Activated CD4-positive, alpha-beta T cell treated with anti-CD3 and anti-CD28 coated beads, Interleukin-2, amount 50 U/mL, for 48 hours (primary cell): Measurements from ENCODE around the gene HSD11B1L.
A peak's percentile ranks its signal among the peaks of the same experiment; 100 is the strongest.

Source experiments
- DNase-seq, 2 experiments: peaks; one replicate each; pipeline ENCODE4 v3.0.0-alpha.2; 2020

Gene HSD11B1L, protein sequence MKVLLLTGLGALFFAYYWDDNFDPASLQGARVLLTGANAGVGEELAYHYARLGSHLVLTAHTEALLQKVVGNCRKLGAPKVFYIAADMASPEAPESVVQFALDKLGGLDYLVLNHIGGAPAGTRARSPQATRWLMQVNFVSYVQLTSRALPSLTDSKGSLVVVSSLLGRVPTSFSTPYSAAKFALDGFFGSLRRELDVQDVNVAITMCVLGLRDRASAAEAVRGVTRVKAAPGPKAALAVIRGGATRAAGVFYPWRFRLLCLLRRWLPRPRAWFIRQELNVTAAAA

DNA sequence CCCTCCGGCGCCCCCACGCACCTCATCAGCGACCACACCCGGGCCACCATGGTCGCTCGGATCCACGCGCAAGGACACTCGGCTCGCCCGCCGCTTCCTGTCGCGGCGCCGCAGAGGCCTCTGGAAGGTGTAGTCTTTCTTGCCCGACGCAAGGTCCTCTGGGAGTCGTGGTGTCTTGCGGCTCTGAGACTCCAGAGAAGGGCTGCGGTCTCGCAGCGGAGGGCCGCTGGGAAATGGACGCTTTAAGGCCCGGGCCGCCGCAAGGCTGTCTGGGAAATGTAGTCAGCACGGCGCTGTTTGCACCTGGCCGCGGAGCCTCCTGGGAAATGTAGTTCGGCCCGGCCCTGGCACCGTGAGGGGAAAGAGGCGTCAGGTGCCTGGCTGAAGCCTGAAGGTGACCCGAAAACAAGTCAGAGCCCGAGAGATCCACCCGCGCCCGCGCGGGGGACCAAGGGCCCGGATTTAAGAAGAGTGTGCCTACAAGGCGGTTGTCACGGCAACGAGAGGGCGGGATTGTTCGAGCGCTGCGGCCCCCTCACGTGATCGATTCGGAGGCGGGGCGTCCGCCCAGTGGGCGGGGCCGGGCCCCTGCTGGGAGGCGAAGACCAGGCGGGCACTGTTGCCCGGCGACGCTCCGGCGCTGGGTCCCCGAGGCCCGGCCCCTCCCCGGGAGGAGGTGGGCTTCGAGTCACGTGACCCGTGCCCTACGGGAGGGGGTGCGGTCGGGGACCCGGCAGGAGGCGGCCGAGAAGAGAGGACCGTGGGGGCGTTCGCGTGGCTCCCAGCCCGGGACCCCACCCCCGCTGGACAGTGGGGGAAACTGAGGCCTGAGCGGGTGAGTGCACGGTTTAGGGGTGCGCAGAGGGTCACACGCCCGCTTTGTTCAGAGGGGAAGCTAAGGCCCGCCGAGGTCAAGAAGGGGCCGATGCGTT, at the start of gene HSD11B1L, which contains the start of gene MICOS13:
TSS of gene HSD11B1L (plus strand) at position 591 of the 932 bp plus-strand sequence. CDS start 3,806 bp downstream, outside the sequence.
TSS of gene MICOS13 (minus strand) at position 80 of the 932 bp plus-strand sequence. CDS start at position 50, 30 bp downstream.
- DNase-seq, result peak; percentile 96 to 98

- no peak for DNase-seq
These were observed 49.1 kb upstream of the HSD11B1L start for GRCh38 chr19:5631567-5632240.

DNA sequence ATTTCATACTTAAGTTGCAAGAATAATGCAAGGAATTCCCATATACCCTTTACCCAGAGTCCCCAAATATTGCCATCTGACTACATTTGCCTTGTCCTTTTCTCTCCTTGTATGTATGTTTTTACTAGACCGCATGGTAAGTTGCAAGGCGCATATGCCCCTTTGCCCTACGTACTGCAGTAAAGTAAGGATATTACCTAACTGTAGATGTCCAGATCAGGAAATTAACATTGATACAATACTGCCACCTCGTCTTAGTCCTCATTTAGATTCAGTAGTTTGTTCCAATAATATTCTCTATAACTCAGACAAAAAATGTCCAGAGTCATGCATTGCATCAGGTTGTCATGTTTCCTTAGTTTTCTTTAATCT, 48.6 kb upstream of the HSD11B1L start:
- DNase-seq, result no peak

DNA sequence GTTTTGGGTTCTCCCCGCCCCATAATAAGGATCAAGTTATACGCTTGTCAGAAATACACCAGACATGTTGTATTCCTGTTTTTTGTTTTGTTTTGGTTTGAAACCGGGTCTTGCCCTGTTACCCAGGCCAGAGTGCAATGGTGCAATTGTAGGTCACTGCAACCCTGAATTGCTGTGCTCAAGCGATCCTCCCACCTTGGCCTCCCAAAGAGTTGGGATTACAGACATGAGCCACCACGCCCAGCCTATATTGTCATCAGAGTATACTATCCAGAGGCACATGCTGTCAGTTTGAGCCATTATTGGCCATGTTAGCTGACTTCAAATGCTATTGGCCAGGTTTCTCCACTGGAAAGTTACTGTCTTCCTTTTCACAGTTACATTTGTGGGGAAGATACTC, 48.2 kb upstream of the HSD11B1L start:
- no peak for DNase-seq

DNA sequence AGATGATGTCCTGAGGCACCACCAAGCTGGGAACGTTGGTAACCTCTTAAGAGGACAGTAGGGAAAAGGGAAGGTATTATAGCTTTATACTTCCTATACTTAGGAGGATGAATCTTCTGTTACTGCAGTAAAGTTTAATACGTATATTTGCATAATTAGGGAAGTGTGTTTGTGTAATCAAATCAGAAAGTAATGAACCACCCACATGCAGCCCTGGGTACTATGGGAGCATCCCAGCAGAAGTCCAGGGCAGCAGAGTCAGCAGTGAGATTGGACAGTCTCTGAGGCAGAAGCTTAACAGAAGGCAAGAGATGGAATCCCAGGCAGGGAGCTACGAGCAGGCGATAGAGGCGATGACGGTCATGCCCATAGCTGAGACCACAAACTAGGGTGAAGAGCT, 45.4 kb upstream of the HSD11B1L start:
- no peak for DNase-seq

DNA sequence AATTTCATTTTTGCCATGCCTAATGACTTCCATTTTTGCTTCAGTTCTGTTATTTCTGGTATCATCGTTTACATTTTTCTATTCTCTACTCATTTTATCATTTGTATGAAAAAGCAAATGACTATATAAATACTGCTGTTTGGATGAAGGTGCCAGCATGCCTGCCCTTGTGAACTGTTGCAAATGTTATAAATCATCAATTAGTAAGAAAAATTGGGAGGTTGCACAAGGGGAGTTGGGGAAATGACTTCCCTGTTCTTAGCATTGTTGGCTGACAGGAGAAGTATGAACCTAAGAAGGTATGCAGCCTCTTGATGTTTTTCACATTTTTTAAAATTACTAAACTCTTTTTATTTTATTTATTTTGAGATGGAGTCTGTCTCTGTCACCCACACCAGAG, 42.9 kb upstream of the HSD11B1L start:
- DNase-seq, result no peak

DNA sequence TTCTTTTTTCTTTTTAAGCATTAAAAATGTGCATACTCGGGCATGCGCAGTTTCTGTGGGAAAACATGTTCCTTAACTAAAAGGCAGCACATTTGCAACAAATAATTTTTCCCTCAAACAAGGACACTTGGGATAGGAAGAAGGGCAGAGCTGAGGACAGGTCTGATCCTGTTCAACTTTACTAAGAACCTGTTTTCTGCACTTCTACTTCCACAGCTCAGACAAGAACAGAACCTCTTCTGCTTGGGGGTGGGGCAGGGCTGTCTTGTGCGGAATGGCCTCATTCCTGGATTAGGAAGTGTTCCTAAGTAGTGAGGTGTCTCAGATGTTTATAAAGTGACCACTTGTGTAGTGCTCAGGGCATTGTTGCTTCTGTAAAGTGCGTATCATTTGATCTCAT, 39.7 kb upstream of the HSD11B1L start:
- DNase-seq, result no peak

- DNase-seq, result no peak
These were observed 38.6 kb upstream of the HSD11B1L start for GRCh38 chr19:5642204-5642603.

- DNase-seq, result no peak
These were observed 37.8 kb upstream of the HSD11B1L start for GRCh38 chr19:5643060-5643459.

DNA sequence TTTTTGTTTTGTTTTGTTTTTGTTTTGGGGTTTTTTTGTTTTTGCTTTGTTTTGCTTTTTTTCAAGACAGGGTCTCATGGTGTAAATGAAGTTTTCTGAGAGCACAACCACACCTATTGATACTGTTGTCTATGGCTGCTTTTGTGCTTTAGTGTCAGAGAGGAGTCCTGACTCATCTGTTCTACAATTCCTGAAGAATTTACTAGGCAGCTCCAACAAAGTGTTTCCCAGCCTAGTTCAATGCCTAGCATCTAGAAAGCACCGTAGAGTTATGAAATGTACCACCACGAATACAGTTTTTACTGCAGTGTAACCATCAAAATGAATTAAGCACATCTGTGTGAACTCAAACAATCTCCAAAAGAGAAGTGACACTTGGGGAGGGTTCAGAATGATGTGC, 36.8 kb upstream of the HSD11B1L start:
- DNase-seq, result no peak

- no peak for DNase-seq
These were observed 35.4 kb upstream of the HSD11B1L start for GRCh38 chr19:5645409-5645808.

DNA sequence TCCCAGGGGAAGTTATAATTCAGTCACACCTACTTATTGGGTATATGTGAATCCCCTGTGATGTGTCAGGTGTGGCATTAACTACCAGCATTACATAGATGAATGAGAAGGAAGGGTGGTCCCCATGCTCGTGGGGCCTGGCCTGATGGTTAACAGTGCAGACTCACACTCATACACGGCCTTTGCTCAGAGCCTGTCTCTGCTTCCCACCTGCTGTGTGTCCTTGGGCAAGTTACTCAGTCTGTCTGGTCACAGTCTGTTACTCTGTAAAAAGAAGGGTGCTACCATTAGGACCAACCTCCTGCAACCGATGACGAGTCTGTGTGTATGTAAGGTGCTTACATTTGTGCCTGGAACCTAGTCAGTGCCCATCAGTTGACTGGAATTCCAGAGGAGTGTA, 34.1 kb upstream of the HSD11B1L start:
- DNase-seq, result no peak

GRCh38 chr19:5648464-5648863, 32.4 kb upstream of the HSD11B1L start:
- DNase-seq, result no peak

- no peak for DNase-seq
These were observed 29.5 kb upstream of the HSD11B1L start for GRCh38 chr19:5651361-5651760.

DNA sequence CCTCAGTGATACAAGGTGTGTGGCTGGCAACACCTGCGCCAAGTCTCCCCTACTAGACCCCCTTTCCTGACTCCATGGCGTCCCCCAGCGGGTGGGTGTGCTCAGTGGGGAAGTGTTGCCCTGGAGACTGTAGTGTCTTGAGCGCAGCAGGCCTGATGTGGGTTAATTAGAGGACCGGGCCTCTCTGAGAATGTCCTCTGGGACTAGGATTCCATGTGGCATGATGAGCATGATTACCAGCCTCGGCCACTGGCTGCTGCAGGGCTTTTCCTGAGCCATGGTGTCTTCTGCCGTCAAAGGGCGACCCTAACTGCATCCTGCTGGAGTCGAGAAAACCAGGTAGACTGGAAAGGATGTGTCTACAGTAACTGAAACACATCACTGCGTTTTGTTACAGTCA, 28.6 kb upstream of the HSD11B1L start:
- no peak for DNase-seq

GRCh38 chr19:5654931-5655330, 25.9 kb upstream of the HSD11B1L start:
- DNase-seq, result no peak

DNA sequence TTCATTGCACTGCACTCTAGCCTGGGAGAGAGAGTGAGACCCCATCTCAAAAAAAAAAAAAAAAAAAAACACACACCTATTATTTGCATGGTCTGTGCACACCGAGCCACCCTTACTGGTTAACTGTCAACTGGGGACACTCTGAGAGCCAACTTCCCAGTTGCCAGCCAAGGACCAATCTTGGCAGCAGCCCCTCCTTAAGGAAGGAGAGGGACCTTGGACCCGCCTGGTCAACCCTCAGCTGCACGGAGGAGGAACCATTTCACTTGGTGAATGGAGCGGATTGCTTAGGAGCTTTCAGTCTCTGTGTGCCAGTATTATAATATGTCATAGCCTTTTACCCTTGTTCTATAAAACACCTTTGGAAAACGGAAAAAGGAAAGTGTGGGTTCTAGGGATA, 25.4 kb upstream of the HSD11B1L start:
- DNase-seq, result no peak

GRCh38 chr19:5661483-5661882, 19.3 kb upstream of the HSD11B1L start:
- DNase-seq, result no peak

DNA sequence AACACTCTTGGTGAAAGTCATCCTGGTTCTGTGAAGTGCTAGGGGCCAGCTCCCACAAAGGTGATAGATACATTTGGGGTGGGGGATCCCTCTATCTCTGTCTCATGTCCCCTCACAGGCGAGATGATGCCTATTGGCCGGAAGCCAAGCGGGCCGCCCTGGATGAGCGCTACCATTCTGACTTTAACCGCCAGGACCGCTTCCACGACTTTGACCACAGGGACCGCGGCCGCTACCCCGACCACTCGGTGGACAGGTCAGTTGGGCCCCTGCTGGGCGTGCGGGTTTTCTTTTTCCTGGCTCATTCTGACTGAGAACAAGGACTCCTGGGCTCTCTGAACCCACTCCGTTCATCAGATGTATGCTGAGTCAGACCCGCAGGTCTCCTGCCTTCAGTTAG, 16.9 kb upstream of the HSD11B1L start:
- DNase-seq, result no peak

DNA sequence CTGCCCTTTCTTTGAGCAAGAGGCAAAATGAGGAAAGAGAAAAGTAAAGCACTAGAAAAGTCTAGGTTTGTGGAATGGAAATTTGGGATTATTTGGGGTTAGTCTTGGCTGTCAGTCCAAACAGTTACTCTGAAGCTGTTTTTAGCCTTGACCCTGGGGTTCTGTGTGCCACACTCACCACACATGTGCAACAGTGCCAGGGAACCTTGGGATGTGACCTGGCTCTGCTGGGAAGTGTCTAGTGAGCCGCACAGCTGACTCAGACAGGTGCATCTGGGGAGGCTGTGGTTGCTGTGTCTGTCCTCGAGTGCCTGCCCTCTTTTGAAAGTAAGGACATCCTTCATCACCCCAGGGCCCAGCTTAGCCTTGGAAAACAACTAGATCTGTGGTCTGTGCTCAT, 16.3 kb upstream of the HSD11B1L start:
- no peak for DNase-seq

GRCh38 chr19:5665781-5666513, 14.9 kb upstream of the HSD11B1L start:
- no peak for DNase-seq

DNA sequence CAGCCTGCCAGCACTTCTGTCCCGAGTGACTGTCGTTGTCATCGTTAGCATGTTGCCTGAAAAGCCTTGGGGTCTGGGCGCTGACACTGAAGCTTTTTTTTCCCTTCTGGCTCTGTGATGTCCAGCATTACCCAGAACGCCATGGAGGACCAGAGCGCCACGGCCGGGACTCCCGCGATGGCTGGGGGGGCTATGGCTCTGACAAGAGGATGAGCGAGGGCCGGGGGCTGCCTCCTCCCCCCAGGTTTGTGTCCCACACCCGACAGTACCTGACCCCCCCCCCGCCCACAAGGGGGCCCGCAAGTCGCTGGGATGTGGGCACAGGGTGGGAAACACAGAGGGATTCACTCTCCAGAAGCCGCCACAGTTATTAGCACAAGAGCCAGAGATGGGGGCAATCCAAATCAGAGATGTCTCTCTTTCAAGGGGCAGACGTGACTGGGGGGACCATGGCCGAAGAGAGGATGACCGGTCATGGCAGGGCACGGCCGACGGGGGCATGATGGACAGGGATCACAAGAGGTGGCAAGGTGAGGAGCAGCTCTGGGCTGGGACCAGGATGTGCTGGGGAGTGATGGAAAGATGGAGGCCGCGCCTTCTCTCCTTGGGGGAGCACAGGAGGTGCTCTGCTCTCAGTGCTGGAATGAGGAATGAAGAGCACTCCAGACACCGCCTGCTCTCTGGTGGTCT, 13.8 kb upstream of the HSD11B1L start:
- no peak for DNase-seq
